ENCODE measurements around the gene RNU5B-1.

DNA sequence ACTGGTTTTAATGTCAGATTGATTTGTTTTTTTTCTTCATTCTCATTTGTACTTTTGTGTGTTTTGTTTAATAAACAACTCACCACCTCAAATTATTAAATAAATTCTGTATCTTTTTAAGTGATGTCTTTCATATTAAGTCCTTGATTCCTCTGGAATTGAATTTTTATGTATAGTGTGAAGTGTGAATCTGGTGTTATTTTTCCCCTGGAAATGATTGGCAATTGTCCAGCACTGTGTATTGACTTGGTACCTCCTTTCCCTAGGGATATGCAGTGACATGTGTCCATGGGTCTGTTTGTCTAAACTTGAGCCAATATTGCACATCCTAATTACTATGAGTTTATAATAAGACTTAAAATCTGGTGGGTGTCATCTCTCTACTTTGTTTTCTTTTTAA lies 2.1 kb downstream of the RNU5B-1 start:
- TF ChIP-seq, protein P1, sequence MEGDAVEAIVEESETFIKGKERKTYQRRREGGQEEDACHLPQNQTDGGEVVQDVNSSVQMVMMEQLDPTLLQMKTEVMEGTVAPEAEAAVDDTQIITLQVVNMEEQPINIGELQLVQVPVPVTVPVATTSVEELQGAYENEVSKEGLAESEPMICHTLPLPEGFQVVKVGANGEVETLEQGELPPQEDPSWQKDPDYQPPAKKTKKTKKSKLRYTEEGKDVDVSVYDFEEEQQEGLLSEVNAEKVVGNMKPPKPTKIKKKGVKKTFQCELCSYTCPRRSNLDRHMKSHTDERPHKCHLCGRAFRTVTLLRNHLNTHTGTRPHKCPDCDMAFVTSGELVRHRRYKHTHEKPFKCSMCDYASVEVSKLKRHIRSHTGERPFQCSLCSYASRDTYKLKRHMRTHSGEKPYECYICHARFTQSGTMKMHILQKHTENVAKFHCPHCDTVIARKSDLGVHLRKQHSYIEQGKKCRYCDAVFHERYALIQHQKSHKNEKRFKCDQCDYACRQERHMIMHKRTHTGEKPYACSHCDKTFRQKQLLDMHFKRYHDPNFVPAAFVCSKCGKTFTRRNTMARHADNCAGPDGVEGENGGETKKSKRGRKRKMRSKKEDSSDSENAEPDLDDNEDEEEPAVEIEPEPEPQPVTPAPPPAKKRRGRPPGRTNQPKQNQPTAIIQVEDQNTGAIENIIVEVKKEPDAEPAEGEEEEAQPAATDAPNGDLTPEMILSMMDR (IDR thresholded peaks at IDR 0.05), result no peak
- no peak for TF ChIP-seq POLR2A (IDR thresholded peaks at IDR 0.05)

Measured in testis (tissue), 2 donors.